SK-N-MC (cell line): ENCODE results near the gene OSBP.

ENCODE experiments used
- DNase-seq: peaks from one replicate; pipeline ENCODE4 v3.0.0-alpha.2; 2011; ENCODE audit warnings: low read depth, low spot score
- H3K27ac ChIP-seq: fragments of 200-600 bp; sonication (generic); 2 replicates; pipeline ENCODE4 v1.5.1; 2016; ENCODE audit warnings: mixed run types
- H3K36me3 ChIP-seq: fragments of 200-600 bp; sonication (generic); 2 replicates; pipeline ENCODE4 v1.6.1; 2017; ENCODE audit warnings: antibody characterized with exemption, low read length, mixed read lengths; ENCODE audit not compliant: insufficient read depth
- H3K4me3 ChIP-seq: fragments of 200-600 bp; sonication (generic); 2 replicates; pipeline ENCODE4 v1.5.1; 2016
- H3K9ac ChIP-seq: fragments of 200-600 bp; sonication (generic); 2 replicates; pipeline ENCODE4 v1.8.0; 2017; ENCODE audit warnings: mixed run types, mixed read lengths; ENCODE audit not compliant: insufficient read length
- H3K9me3 ChIP-seq: fragments of 200-600 bp; sonication (generic); 2 replicates; pipeline ENCODE4 v1.6.1; 2017; ENCODE audit warnings: low read depth, mild to moderate bottlenecking, antibody characterized with exemption, low read length, moderate library complexity, mixed read lengths
- EZH2 ChIP-seq: fragments of 200-600 bp; sonication (generic); IDR thresholded peaks from one replicate; pipeline ENCODE4 v1.6.1; 2017; ENCODE audit warnings: antibody characterized with exemption
- FOXP2 ChIP-seq: optimal IDR thresholded peaks from 2 replicates; pipeline ENCODE3; 2011; ENCODE audit warnings: mild to moderate bottlenecking, moderate library complexity; ENCODE audit not compliant: insufficient read depth; ENCODE audit errors: extremely low read length, control extremely low read depth
- POLR2AphosphoS5 ChIP-seq: IDR thresholded peaks from 2 replicates; pipeline ENCODE4 v1.6.1; 2012; ENCODE audit warnings: mild to moderate bottlenecking, low read depth, low read length, borderline replicate concordance

The OSBP gene

GRCh38 chr11:59615637-59616395 lies at the start of gene OSBP:
TSS of gene OSBP (minus strand) at chr11:59615774. CDS start at chr11:59615664, 110 bp downstream.
- peak within 1 kb of the TSS; percentile 91 for H3K4me3 ChIP-seq
- peak within 1 kb of the TSS; percentile 84 for H3K27ac ChIP-seq
- no peaks in the 10 kb centered on the region for H3K9me3 ChIP-seq
- TF ChIP-seq FOXP2 (no peak), POLR2AphosphoS5 (peak; percentile 66; the same call in 1 of the 2 replicates)
- no peaks in the 10 kb centered on the region for H3K36me3 ChIP-seq
- peak; percentile 100 for DNase-seq
- H3K9ac ChIP-seq = peak within 1 kb of the TSS; percentile 84

GRCh38 chr11:59660621-59661020 lies 45.0 kb upstream of the OSBP start:
- Histone ChIP-seq H3K9ac (no peak overlapping the region), H3K9me3 (no peaks in the 10 kb centered on the region), H3K4me3 (peak overlapping the region; percentile 39; the same call in 1 of the 2 replicates), H3K36me3 (peaks cover 95% of the 10 kb centered on the region), H3K27ac (peak overlapping the region; percentile 84)
- no peak for DNase-seq
- TF ChIP-seq FOXP2 (no peak), EZH2 (no peak), POLR2AphosphoS5 (no peak)

GRCh38 chr11:59659981-59660380 lies 44.4 kb upstream of the OSBP start:
- Histone ChIP-seq H3K4me3 (peak overlapping the region; percentile 39; the same call in 1 of the 2 replicates), H3K36me3 (peaks cover 95% of the 10 kb centered on the region), H3K9ac (no peak overlapping the region), H3K9me3 (no peaks in the 10 kb centered on the region), H3K27ac (peak overlapping the region; percentile 84)
- TF ChIP-seq EZH2 = no peak
- TF ChIP-seq POLR2AphosphoS5 = no peak
- DNase-seq = peak; percentile 37

- Histone ChIP-seq H3K9ac (no peak overlapping the region), H3K36me3 (peaks cover 95% of the 10 kb centered on the region), H3K9me3 (no peaks in the 10 kb centered on the region), H3K4me3 (no peak overlapping the region), H3K27ac (no peak overlapping the region)
- TF ChIP-seq EZH2 = no peak
- no peak for TF ChIP-seq POLR2AphosphoS5
- no peak for TF ChIP-seq FOXP2
- DNase-seq = no peak
Measured at GRCh38 chr11:59658036-59658435, 42.5 kb upstream of the OSBP start.

- Histone ChIP-seq H3K27ac (no peak overlapping the region), H3K4me3 (no peak overlapping the region), H3K9ac (no peak overlapping the region), H3K9me3 (no peaks in the 10 kb centered on the region), H3K36me3 (peaks cover 97% of the 10 kb centered on the region)
- TF ChIP-seq POLR2AphosphoS5 (no peak), FOXP2 (no peak), EZH2 (no peak)
- DNase-seq = no peak
Measured at GRCh38 chr11:59654893-59655292, 39.3 kb upstream of the OSBP start.

- H3K4me3 ChIP-seq = no peak overlapping the region
- no peak for TF ChIP-seq EZH2
- no peak for TF ChIP-seq FOXP2
- no peak for TF ChIP-seq POLR2AphosphoS5
- H3K9me3 ChIP-seq = no peaks in the 10 kb centered on the region
- peaks cover 93% of the 10 kb centered on the region for H3K36me3 ChIP-seq
- H3K9ac ChIP-seq = no peak overlapping the region
- no peak for DNase-seq
- H3K27ac ChIP-seq = no peak overlapping the region
Measured at GRCh38 chr11:59647245-59647980, 31.8 kb upstream of the OSBP start.

GRCh38 chr11:59644528-59644927 lies 29.0 kb upstream of the OSBP start:
- no peaks in the 10 kb centered on the region for H3K9me3 ChIP-seq
- H3K4me3 ChIP-seq = no peak overlapping the region
- no peak overlapping the region; the same call in 1 of the 2 replicates for H3K27ac ChIP-seq
- no peak for DNase-seq
- peaks cover 92% of the 10 kb centered on the region for H3K36me3 ChIP-seq
- TF ChIP-seq EZH2 = no peak
- no peak for TF ChIP-seq FOXP2
- TF ChIP-seq POLR2AphosphoS5 = no peak
- H3K9ac ChIP-seq = no peak overlapping the region

- H3K9me3 ChIP-seq = no peaks in the 10 kb centered on the region
- TF ChIP-seq EZH2 = no peak
- no peak for TF ChIP-seq FOXP2
- TF ChIP-seq POLR2AphosphoS5 = no peak
- H3K36me3 ChIP-seq = peaks cover 92% of the 10 kb centered on the region
- H3K9ac ChIP-seq = no peak overlapping the region
- H3K27ac ChIP-seq = no peak overlapping the region
- H3K4me3 ChIP-seq = no peak overlapping the region
- no peak for DNase-seq
Measured at GRCh38 chr11:59643390-59643789, 27.8 kb upstream of the OSBP start.
